ENCODE results near the gene ZCCHC24. TPM values are rescaled to one million over a fixed set of nuclear protein-coding genes. Genes with fewer than 3 reads are reported as not detected.

ZCCHC24 gene
- polyA plus RNA-seq, 6 donors from 2014 or later, result 0.12 to 0.54 (median 0.43) TPM; not detected in 1

DNA sequence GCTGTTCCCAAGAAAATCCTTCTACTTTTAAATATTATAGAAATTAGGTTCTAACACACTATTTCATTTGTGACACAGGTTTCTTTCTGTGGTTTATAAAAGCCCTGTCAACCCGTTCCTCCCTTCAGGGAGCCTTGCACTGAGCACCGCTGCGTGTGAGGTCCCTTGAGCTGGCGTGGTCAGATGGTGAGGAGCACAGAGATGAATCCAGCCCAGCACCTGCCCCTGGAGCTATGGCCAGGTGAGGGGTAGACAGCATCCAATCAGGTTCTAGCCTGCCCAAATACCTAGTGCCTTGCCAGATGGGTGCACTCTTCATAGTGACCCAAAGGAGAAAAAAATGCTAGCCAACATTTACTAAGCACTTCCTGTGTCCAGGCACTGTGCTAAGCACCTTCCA lies 15.7 kb downstream of the ZCCHC24 start:
- H3K4me3 Mint-ChIP-seq, result no peak overlapping the region
- no peaks in the 10 kb centered on the region for H3K27me3 Mint-ChIP-seq
- DNase-seq (no peak), ATAC-seq (ENCODE audit: low read depth in 2 of 2) (no peak)
- no peak overlapping the region for H3K27ac Mint-ChIP-seq
- peaks cover 0 to 7% (median 3%) of the 10 kb centered on the region in 7 donors for H3K9me3 Mint-ChIP-seq
- no peaks in the 10 kb centered on the region for H3K4me1 Mint-ChIP-seq
- peaks cover 11 to 22% of the 10 kb centered on the region in 2 donors for H3K36me3 Mint-ChIP-seq

- Mint-ChIP-seq H3K9me3 (peaks cover 0 to 7% (median 3%) of the 10 kb centered on the region in 7 donors), H3K4me1 (no peaks in the 10 kb centered on the region), H3K36me3 (peaks cover 11 to 22% of the 10 kb centered on the region in 2 donors), H3K27ac (no peak overlapping the region), H3K27me3 (no peaks in the 10 kb centered on the region), H3K4me3 (no peak overlapping the region)
- DNase-seq, result no peak
- ATAC-seq (ENCODE audit: low read depth in 2 of 2), result no peak
These were observed 17.5 kb downstream of the ZCCHC24 start for GRCh38 chr10:79427965-79428364.

GRCh38 chr10:79425074-79425532 lies 20.3 kb downstream of the ZCCHC24 start:
- Mint-ChIP-seq H3K36me3 (peaks cover 11 to 22% of the 10 kb centered on the region in 2 donors), H3K4me3 (no peak overlapping the region), H3K27me3 (no peaks in the 10 kb centered on the region), H3K9me3 (peaks cover 0 to 7% (median 3%) of the 10 kb centered on the region in 7 donors), H3K4me1 (peaks cover 0 to 4% (median 0%) of the 10 kb centered on the region in 3 donors), H3K27ac (no peak overlapping the region)
- ATAC-seq (ENCODE audit: low read depth in 2 of 2) (no peak), DNase-seq (no peak)

GRCh38 chr10:79424221-79425073 lies 21.0 kb downstream of the ZCCHC24 start:
- H3K9me3 Mint-ChIP-seq, result peaks cover 0 to 7% (median 3%) of the 10 kb centered on the region in 7 donors
- H3K4me1 Mint-ChIP-seq, result peaks cover 0 to 4% (median 0%) of the 10 kb centered on the region in 3 donors
- H3K27ac Mint-ChIP-seq, result peak overlapping the region in 1 of 6 donors; percentile 36
- DNase-seq (no peak), ATAC-seq (ENCODE audit: low read depth in 2 of 2) (no peak)
- no peaks in the 10 kb centered on the region for H3K27me3 Mint-ChIP-seq
- H3K4me3 Mint-ChIP-seq, result no peak overlapping the region
- H3K36me3 Mint-ChIP-seq, result peaks cover 11 to 22% of the 10 kb centered on the region in 2 donors

GRCh38 chr10:79422178-79422892 lies 23.1 kb downstream of the ZCCHC24 start:
- DNase-seq (no peak), ATAC-seq (ENCODE audit: low read depth in 2 of 2) (no peak)
- peak overlapping the region in 1 of 6 donors; percentile 53 for H3K27ac Mint-ChIP-seq
- peaks cover 0 to 4% (median 0%) of the 10 kb centered on the region in 7 donors for H3K9me3 Mint-ChIP-seq
- no peaks in the 10 kb centered on the region for H3K27me3 Mint-ChIP-seq
- H3K4me3 Mint-ChIP-seq, result no peak overlapping the region
- H3K36me3 Mint-ChIP-seq, result peaks cover 2 to 10% of the 10 kb centered on the region in 2 donors
- H3K4me1 Mint-ChIP-seq, result peaks cover 0 to 4% (median 0%) of the 10 kb centered on the region in 3 donors

DNA sequence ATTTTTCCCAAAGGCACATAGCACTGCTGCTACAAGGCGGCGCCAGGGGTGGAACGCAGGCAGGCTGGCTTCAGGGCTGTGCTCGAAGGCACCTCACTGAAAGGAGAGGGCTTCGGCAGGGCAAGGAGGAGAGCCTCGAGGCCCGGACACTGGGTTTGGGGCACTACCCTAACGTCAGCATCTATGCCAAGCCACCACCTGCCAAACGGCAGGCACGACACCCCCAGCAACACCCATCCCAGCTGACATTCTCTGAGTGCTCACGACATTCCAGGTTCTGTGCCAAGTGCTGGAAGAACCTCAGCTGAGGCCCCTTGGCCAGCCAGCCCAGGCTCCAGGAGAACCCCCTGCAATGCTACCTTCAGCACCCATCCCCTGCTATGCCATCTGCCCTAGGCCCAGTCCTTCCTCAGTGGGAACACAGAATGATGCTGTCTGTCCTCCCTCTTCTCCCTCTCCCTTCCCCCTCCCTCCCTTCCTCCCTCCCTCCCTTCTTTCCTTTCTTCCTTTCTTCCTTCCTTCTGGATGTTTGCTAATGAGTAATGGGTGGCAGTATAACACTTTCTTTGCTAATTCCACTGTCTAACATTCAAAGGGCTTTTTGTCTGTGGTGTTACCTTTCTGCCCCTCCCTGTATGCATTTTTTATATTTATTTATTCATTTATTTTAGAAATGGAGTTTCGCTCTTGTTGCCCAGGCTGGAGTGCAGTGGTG lies 24.3 kb downstream of the ZCCHC24 start:
- Mint-ChIP-seq H3K9me3 (no peaks in the 10 kb centered on the region), H3K4me1 (peaks cover 0 to 4% (median 3%) of the 10 kb centered on the region in 3 donors), H3K4me3 (no peak overlapping the region), H3K36me3 (peaks cover 0 to 3% of the 10 kb centered on the region in 2 donors), H3K27ac (no peak overlapping the region), H3K27me3 (no peaks in the 10 kb centered on the region)
- no peak for DNase-seq
- no peak for ATAC-seq (ENCODE audit: low read depth in 2 of 2)

DNA sequence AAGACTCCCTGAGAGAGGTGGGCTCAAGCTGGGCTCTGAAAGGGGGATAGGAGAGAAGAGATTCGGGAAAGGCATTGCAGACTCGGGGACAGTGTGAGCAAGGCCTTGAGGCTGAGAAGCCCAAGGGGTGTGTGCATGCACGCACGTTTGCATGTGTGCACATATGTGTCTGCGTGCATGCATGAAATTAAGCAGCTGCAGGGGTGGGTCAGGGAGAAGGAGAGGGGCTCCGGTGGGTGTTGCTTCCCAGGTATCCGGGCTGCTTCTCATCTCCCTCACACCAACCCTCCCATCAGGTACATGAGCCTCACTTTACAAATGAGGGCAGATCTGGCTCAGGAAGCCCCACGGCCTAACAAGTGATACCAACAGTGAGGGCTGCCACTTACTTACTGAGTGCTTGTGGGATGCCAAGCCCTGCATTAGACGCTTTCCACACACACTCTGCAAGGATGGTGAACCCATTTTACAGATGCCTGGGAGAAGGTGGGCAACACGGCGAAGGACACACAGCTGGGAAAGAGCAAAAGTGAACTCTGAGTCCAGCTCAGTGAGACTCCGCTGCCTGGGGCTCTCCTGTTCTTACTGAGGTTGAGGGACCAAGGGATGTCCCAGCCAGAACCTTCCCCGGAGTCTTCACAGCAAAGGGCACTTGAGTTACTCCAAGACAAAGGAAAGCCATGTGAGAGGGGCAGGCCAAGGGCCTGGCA lies 26.4 kb downstream of the ZCCHC24 start:
- Mint-ChIP-seq H3K4me1 (peaks cover 0 to 4% (median 3%) of the 10 kb centered on the region in 3 donors), H3K4me3 (no peak overlapping the region), H3K27ac (peak overlapping the region in 1 of 6 donors; percentile 1), H3K27me3 (no peaks in the 10 kb centered on the region), H3K9me3 (no peaks in the 10 kb centered on the region), H3K36me3 (no peaks in the 10 kb centered on the region)
- no peak for DNase-seq
- ATAC-seq (ENCODE audit: low read depth in 2 of 2), result no peak

GRCh38 chr10:79418274-79418673 lies 27.1 kb downstream of the ZCCHC24 start:
- H3K27ac Mint-ChIP-seq, result peak overlapping the region in 2 of 6 donors; percentile 42 to 81
- DNase-seq, result no peak
- no peaks in the 10 kb centered on the region for H3K27me3 Mint-ChIP-seq
- no peaks in the 10 kb centered on the region for H3K9me3 Mint-ChIP-seq
- no peak overlapping the region for H3K4me3 Mint-ChIP-seq
- peaks cover under 1 to 9% (median 3%) of the 10 kb centered on the region in 3 donors for H3K4me1 Mint-ChIP-seq
- H3K36me3 Mint-ChIP-seq, result no peaks in the 10 kb centered on the region
- ATAC-seq (ENCODE audit: low read depth in 2 of 2), result no peak

GRCh38 chr10:79417731-79418130 lies 27.7 kb downstream of the ZCCHC24 start:
- Mint-ChIP-seq H3K9me3 (no peaks in the 10 kb centered on the region), H3K27ac (no peak overlapping the region), H3K36me3 (no peaks in the 10 kb centered on the region), H3K4me3 (no peak overlapping the region), H3K27me3 (no peaks in the 10 kb centered on the region), H3K4me1 (peaks cover 5 to 14% (median 6%) of the 10 kb centered on the region in 3 donors)
- no peak for ATAC-seq (ENCODE audit: low read depth in 2 of 2)
- no peak for DNase-seq

DNA sequence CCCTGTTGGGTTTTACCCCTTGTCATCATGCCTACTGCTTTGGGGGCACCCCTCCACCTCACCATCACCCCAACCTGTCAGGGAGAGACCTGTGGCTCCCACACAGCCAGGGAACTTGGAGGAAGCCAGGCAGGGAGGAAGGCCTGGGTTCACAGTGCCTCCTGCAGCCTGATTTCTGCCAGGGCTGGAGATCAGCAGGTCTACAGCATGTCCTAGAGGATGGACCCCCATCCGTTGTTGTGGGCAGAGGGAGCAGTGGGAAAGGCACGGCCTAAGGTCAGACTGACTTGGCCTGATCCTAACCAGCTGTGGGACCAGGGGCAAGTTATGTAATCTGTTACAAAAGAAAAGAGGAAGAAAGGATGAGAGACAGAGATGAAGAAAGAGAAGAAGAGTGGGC lies 28.2 kb downstream of the ZCCHC24 start:
- no peak overlapping the region for H3K4me3 Mint-ChIP-seq
- DNase-seq, result no peak
- no peaks in the 10 kb centered on the region for H3K27me3 Mint-ChIP-seq
- no peaks in the 10 kb centered on the region for H3K36me3 Mint-ChIP-seq
- H3K9me3 Mint-ChIP-seq, result no peaks in the 10 kb centered on the region
- no peak for ATAC-seq (ENCODE audit: low read depth in 2 of 2)
- no peak overlapping the region for H3K27ac Mint-ChIP-seq
- H3K4me1 Mint-ChIP-seq, result peaks cover 5 to 14% (median 6%) of the 10 kb centered on the region in 3 donors

DNA sequence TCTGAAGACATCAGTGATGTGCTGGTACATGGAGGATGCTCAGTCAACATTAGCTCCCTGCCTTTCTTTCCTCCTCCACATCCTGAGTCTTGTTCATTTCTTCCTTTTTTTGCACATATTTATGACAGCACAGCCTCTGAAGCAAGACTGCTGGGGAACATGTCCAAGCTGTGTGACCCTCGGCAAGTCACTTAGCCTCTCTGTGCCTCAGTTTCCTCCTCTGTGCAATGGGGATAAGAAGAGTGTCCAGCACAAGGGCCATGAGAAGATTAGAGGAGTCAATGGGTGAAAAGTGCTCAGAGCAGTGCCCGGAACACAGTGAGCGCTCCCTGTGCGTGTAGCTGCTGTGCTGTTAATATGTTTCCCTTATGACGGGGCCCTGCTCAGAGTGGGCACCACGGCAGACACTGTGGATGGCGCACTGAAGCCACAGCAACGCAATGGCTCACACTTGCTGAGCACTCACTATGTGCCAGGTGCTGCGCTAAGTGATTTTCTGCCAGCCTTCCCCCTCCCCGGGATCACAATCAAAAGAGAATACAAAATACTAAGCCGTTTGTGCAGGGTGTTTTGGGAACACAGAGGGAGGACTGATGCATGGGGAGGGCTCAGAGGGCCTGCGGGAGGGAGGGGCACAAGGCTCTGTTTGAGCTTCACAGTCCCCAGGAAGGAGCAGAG lies 28.7 kb downstream of the ZCCHC24 start:
- no peaks in the 10 kb centered on the region for H3K36me3 Mint-ChIP-seq
- DNase-seq (no peak), ATAC-seq (ENCODE audit: low read depth in 2 of 2) (no peak)
- H3K9me3 Mint-ChIP-seq, result no peaks in the 10 kb centered on the region
- peaks cover 5 to 14% (median 6%) of the 10 kb centered on the region in 3 donors for H3K4me1 Mint-ChIP-seq
- no peak overlapping the region for H3K4me3 Mint-ChIP-seq
- peak overlapping the region in 1 of 6 donors; percentile 5 for H3K27ac Mint-ChIP-seq
- no peaks in the 10 kb centered on the region for H3K27me3 Mint-ChIP-seq

Data from naive B cell (primary cell).